Measurements from ENCODE around the gene ST7. TPM values are rescaled to one million over a fixed set of nuclear protein-coding genes. Genes with fewer than 3 reads are reported as not detected.

The ST7 gene
- total and polyA plus RNA-seq, 2 of the 13 experiments (the other 11 are each of a cell fraction or from before 2014, with no cell fraction given): 17.3 to 23.5 TPM

- FAIRE-seq: no peak
- BruUV-seq (replicated peaks): no TSS peak
- POLR2A ChIA-PET: no interaction called here
Observed at GRCh38 chr7:117012696-117013095, 59.4 kb downstream of the ST7 start.

More at GRCh38 chr7:117012696-117013095, 59.4 kb downstream of the ST7 start:
- H3K4me1 ChIP-seq (ENCODE audit: insufficient read depth, low read length): no peaks in the 10 kb centered on the region
- DNase-seq (ENCODE audit: low spot score) (peak; percentile 22), ATAC-seq (peak; percentile 65; the same call in 2 of the 3 replicates)
- no peaks in the 10 kb centered on the region for H3K36me3 ChIP-seq (replicated peaks in 1 of 2; ENCODE audit: control insufficient read depth in 1 of 2, insufficient read depth in 2 of 2, low read length in 2 of 2)
- TF ChIP-seq, protein P1, sequence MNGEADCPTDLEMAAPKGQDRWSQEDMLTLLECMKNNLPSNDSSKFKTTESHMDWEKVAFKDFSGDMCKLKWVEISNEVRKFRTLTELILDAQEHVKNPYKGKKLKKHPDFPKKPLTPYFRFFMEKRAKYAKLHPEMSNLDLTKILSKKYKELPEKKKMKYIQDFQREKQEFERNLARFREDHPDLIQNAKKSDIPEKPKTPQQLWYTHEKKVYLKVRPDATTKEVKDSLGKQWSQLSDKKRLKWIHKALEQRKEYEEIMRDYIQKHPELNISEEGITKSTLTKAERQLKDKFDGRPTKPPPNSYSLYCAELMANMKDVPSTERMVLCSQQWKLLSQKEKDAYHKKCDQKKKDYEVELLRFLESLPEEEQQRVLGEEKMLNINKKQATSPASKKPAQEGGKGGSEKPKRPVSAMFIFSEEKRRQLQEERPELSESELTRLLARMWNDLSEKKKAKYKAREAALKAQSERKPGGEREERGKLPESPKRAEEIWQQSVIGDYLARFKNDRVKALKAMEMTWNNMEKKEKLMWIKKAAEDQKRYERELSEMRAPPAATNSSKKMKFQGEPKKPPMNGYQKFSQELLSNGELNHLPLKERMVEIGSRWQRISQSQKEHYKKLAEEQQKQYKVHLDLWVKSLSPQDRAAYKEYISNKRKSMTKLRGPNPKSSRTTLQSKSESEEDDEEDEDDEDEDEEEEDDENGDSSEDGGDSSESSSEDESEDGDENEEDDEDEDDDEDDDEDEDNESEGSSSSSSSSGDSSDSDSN (CRISPR knock-in tag; IDR thresholded peaks at IDR 0.05): no peak
- TF ChIP-seq ZNF761 (CRISPR knock-in tag; conservative IDR thresholded peaks at IDR 0.05): no peak
- peak; percentile 22; the same call in 1 of the 2 replicates for TF ChIP-seq STAG1 (CRISPR knock-in tag; IDR thresholded peaks at IDR 0.05)
- TF ChIP-seq, protein P2, sequence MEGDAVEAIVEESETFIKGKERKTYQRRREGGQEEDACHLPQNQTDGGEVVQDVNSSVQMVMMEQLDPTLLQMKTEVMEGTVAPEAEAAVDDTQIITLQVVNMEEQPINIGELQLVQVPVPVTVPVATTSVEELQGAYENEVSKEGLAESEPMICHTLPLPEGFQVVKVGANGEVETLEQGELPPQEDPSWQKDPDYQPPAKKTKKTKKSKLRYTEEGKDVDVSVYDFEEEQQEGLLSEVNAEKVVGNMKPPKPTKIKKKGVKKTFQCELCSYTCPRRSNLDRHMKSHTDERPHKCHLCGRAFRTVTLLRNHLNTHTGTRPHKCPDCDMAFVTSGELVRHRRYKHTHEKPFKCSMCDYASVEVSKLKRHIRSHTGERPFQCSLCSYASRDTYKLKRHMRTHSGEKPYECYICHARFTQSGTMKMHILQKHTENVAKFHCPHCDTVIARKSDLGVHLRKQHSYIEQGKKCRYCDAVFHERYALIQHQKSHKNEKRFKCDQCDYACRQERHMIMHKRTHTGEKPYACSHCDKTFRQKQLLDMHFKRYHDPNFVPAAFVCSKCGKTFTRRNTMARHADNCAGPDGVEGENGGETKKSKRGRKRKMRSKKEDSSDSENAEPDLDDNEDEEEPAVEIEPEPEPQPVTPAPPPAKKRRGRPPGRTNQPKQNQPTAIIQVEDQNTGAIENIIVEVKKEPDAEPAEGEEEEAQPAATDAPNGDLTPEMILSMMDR (CRISPR knock-in tag; IDR thresholded peaks at IDR 0.05): peak; percentile 14; the same call in 1 of the 2 replicates
- no peak overlapping the region for H3K27ac ChIP-seq (ENCODE audit: extremely low read length, insufficient read depth, low read length)
- H3K9ac ChIP-seq (ENCODE audit: insufficient read depth, low read depth, low read length): no peak overlapping the region
- H3K27me3 ChIP-seq (ENCODE audit: control insufficient read depth in 1 of 2, insufficient read depth in 2 of 2, low read length in 2 of 2): no peaks in the 10 kb centered on the region
- in situ Hi-C loops (cut with HindIII; ENCODE audit: extremely low pct_ligation_motif_present, low pct_unique_long_range_greater_than_20kb) (no loop called here), intact Hi-C loops (cut with micrococcal nuclease; ENCODE audit: unreplicated experiment) (loop anchor here (1.0 kb wide), 1 partner anchor 82 kb away; no protein-coding TSS in a partner anchor)
- H4K20me1 ChIP-seq (ENCODE audit: insufficient read depth, low read length): no peaks in the 10 kb centered on the region
- H3K4me2 ChIP-seq (ENCODE audit: low read depth, low read length): no peak overlapping the region
- no peak overlapping the region for H2AFZ ChIP-seq (ENCODE audit: low read length)
- H3K9me3 ChIP-seq (ENCODE audit: low read length): no peaks in the 10 kb centered on the region
- no peak overlapping the region for H3K4me3 ChIP-seq (replicated peaks in 1 of 3; ENCODE audit: insufficient read depth in 1 of 3, low read depth in 2 of 3, low read length in 3 of 3)
- H3K79me2 ChIP-seq (ENCODE audit: insufficient read depth, low read length): no peaks in the 10 kb centered on the region
- CTCF ChIA-PET (ENCODE audit: low intra/inter-chr PET ratio, low total read pairs): interaction anchor here (0.9 to 1.2 kb wide), 3 partner anchors 82 to 414 kb away, joined by 3 read pairs; no protein-coding TSS in a partner anchor
- WGBS (ENCODE audit: low lambda C conversion rate): 51% methylated on average over 1 of the region's 1 CpG
